ENCODE results near the gene SLC5A10. TPM values are rescaled to one million over a fixed set of nuclear protein-coding genes. Genes with fewer than 3 reads are reported as not detected.
"Not testable (repeated sequence)": the region's sequence is repeated elsewhere in the genome, so short reads cannot be mapped to it uniquely, and the experiment has no call there.

The SLC5A10 gene
- polyA plus RNA-seq, 3 donors = 0.10 to 0.17 (median 0.12) TPM

GRCh38 chr17:18921912-18922451, 30.0 kb upstream of the SLC5A10 start:
- Mint-ChIP-seq H3K27me3 (ENCODE audit: low read depth in 3 of 3) (peaks cover 0 to 1% (median 0%) of the 10 kb centered on the region in 3 donors), H3K4me1 (peaks cover 21% of the 10 kb centered on the region), H3K4me3 (no peak overlapping the region), H3K9me3 (no peaks in the 10 kb centered on the region), H3K36me3 (peaks cover 35 to 45% of the 10 kb centered on the region in 2 donors), H3K27ac (peak overlapping the region in 4 of 7 donors; percentile 30 to 80 (median 64))
- Histone ChIP-seq H2AFZ (ENCODE audit: insufficient read depth, low read depth, low read length, poor library complexity, severe bottlenecking) (no peak overlapping the region), H3K79me2 (ENCODE audit: insufficient read depth, low read length) (no peaks in the 10 kb centered on the region), H3K9me3 (replicated peaks in 1 of 2; ENCODE audit: control insufficient read depth in 1 of 2, insufficient read depth in 1 of 2, low read length in 2 of 2) (no peaks in the 10 kb centered on the region), H3K9ac (ENCODE audit: insufficient read depth, low read length, poor library complexity, severe bottlenecking) (no peak overlapping the region), H3K27ac (ENCODE audit: low read depth in 1 of 2, low read length in 2 of 2) (peak overlapping the region in 1 of 2 donors; percentile 29), H3K27me3 (ENCODE audit: control insufficient read depth in 2 of 2, insufficient read depth in 2 of 2, low read length in 2 of 2) (no peaks in the 10 kb centered on the region), H3K4me2 (replicated peaks; ENCODE audit: extremely low read depth, low read length, poor library complexity, severe bottlenecking) (peak overlapping the region; percentile 9), H3K4me3 (replicated peaks in 1 of 3; ENCODE audit: low read depth in 2 of 3, low read length in 3 of 3) (no peak overlapping the region), H3K4me1 (ENCODE audit: control insufficient read depth in 1 of 2, insufficient read depth in 2 of 2, low read length in 2 of 2) (peaks cover 7 to 8% of the 10 kb centered on the region in 2 donors), H4K20me1 (ENCODE audit: insufficient read depth, low read length) (no peaks in the 10 kb centered on the region), H3K36me3 (replicated peaks in 1 of 2; ENCODE audit: control insufficient read depth in 1 of 2, insufficient read depth in 2 of 2, low read length in 2 of 2) (peaks cover 21 to 49% of the 10 kb centered on the region in 2 donors)
- WGBS (ENCODE audit: insufficient coverage) = 60% methylated on average over 1 of the region's 4 CpGs
- DNase-seq = peak; percentile 36 to 73 (median 48)
- intact Hi-C loops (cut with micrococcal nuclease) = no loop called here
- TF ChIP-seq, protein P1, sequence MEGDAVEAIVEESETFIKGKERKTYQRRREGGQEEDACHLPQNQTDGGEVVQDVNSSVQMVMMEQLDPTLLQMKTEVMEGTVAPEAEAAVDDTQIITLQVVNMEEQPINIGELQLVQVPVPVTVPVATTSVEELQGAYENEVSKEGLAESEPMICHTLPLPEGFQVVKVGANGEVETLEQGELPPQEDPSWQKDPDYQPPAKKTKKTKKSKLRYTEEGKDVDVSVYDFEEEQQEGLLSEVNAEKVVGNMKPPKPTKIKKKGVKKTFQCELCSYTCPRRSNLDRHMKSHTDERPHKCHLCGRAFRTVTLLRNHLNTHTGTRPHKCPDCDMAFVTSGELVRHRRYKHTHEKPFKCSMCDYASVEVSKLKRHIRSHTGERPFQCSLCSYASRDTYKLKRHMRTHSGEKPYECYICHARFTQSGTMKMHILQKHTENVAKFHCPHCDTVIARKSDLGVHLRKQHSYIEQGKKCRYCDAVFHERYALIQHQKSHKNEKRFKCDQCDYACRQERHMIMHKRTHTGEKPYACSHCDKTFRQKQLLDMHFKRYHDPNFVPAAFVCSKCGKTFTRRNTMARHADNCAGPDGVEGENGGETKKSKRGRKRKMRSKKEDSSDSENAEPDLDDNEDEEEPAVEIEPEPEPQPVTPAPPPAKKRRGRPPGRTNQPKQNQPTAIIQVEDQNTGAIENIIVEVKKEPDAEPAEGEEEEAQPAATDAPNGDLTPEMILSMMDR (IDR thresholded peaks at IDR 0.05) = no peak

DNA sequence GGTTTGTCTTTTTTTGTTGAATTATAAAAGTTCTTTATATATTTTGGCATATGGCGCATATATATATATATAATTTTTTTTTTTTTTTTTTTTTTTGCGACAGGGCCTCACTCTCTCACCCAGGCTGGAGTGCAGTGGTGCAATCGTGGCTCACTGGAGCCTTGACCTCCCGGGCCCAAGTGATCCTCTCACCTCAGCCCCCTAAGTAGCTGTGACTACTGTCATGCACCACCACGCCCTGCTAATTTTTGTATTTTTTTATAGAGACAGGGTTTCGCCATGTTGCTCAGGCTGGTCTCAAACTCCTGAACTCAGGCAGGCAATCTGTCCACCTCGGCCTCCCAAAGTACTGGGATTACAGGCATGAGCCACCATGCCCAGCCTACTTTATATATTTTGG, 29.4 kb upstream of the SLC5A10 start:
- H3K4me2 ChIP-seq (replicated peaks; ENCODE audit: extremely low read depth, low read length, poor library complexity, severe bottlenecking); intact Hi-C loops (cut with micrococcal nuclease): not testable (repeated sequence)

More for the DNA sequence above, 29.4 kb upstream of the SLC5A10 start:
- H3K4me3 ChIP-seq (replicated peaks in 1 of 3; ENCODE audit: low read depth in 2 of 3, low read length in 3 of 3); DNase-seq; H3K27ac ChIP-seq (ENCODE audit: low read depth in 1 of 2, low read length in 2 of 2); H4K20me1 ChIP-seq (ENCODE audit: insufficient read depth, low read length); H3K9me3 ChIP-seq (replicated peaks in 1 of 2; ENCODE audit: control insufficient read depth in 1 of 2, insufficient read depth in 1 of 2, low read length in 2 of 2); H2AFZ ChIP-seq (ENCODE audit: insufficient read depth, low read depth, low read length, poor library complexity, severe bottlenecking); H3K9me3 Mint-ChIP-seq; H3K4me3 Mint-ChIP-seq; H3K79me2 ChIP-seq (ENCODE audit: insufficient read depth, low read length); H3K4me1 ChIP-seq (ENCODE audit: control insufficient read depth in 1 of 2, insufficient read depth in 2 of 2, low read length in 2 of 2); H3K27me3 ChIP-seq (ENCODE audit: control insufficient read depth in 2 of 2, insufficient read depth in 2 of 2, low read length in 2 of 2); H3K9ac ChIP-seq (ENCODE audit: insufficient read depth, low read length, poor library complexity, severe bottlenecking); H3K27me3 Mint-ChIP-seq (ENCODE audit: low read depth in 3 of 3): not testable (repeated sequence)
- Mint-ChIP-seq H3K36me3 (peaks cover 34 to 44% of the 10 kb centered on the region in 2 donors), H3K4me1 (peaks cover 18% of the 10 kb centered on the region), H3K27ac (peak overlapping the region in 1 of 7 donors; percentile 77)
- peaks cover 24 to 53% of the 10 kb centered on the region in 2 donors for H3K36me3 ChIP-seq (replicated peaks in 1 of 2; ENCODE audit: control insufficient read depth in 1 of 2, insufficient read depth in 2 of 2, low read length in 2 of 2)
- WGBS (ENCODE audit: insufficient coverage) = 100% methylated on average over 1 of the region's 7 CpGs
